ENCODE data around the gene PITPNM1. TPM values are rescaled to one million over a fixed set of nuclear protein-coding genes. Genes with fewer than 3 reads are reported as not detected.

The PITPNM1 gene
- total RNA-seq, 1 donor from 2014 or later: 16.4 TPM

DNA sequence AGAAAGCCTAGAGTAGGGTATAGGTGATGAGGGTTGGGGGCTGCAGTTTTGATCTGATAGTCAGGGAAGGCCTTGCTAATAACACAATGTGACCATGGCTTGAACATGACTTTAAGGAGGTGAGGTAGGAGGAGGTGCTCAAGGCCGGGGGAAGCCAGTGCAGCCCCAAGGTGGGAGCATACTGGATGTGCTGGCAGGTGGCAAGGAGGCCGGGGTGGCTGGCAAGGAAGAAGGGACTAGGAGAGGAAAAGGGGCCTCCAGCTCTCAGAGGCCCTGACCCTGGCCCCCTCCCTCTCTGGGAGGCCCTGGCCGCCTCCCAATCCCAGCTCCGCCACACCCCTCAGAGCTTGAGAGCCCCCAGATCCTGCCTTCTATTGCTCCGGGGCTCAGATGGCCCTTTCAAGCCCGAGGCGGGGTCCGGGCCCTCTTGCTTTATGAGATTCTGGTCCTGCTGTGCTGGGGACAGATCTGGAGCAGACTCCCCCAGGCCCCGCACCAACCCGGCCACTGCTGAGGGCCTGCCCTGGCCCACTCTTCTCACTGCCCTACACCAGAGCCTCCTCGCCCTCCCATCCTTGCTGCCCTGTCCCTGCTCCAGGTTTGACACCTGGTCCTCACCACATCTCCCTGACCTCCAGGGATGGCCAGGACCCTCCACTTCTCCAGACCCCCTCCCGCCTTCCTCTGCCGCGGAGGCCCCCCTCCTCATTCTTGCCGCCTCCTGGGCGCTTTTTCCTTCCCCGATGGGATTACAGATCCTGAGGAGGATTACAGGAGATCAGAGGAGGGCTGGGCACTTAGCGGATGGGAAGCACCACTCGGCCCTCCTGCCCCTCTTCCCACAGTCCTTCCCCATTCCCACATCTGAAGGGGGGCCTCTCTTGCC, 1.8 kb downstream of the PITPNM1 start:
- DNase-seq (ENCODE audit: low read depth, low spot score): no peak

DNA sequence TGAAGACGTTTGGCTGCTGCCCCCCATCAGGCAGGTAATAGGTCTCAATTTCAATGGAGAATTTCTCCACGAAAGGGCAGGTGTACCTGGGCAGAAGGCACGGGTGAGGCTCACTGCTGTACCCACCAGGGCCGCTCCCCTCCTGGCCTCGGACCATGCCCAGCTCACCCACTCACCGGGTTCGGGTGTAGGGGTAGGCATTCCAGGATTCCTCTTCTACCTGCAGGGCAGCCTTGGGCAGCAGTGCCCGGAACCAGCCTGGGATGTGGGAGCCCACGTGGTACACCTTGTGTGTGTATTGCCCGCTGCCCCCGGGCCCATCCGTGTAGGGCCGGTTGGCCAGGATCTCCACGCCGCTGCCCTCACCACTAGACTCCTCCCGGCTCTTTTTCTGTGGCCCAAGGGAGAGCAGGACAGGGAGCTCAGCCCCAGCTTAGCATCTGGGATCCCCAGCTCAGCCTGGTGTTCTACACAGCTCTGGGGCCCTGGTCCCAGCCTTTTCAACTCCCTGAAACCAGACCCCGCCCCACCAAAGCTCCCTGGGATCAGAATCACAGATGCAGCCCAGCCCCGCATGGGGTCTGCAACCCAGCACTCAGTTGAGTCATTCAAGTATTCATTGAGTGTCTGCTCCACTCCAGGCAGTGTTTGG, 2.7 kb downstream of the PITPNM1 start:
- DNase-seq (ENCODE audit: low read depth, low spot score): no peak

DNA sequence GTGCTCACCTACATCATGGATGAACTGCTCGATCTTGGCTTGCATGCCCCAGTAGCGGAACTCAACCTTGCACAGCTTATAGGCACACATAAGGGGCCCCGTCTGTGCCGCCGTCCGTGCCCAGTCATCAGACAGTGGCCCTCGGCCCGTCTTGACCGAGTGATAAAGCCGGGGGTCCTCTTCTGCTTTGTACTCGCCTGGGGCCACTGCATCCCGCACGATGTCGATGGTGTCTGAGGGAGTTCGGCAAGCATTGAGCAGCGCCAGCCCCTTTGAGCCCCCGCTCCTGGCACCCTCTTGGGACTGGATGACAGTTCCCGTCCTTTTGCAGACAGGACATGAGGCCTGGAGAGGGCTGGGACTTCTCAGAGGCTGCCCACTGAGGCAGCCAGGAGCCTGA, 3.3 kb downstream of the PITPNM1 start:
- no peak for DNase-seq (ENCODE audit: low read depth, low spot score)

DNA sequence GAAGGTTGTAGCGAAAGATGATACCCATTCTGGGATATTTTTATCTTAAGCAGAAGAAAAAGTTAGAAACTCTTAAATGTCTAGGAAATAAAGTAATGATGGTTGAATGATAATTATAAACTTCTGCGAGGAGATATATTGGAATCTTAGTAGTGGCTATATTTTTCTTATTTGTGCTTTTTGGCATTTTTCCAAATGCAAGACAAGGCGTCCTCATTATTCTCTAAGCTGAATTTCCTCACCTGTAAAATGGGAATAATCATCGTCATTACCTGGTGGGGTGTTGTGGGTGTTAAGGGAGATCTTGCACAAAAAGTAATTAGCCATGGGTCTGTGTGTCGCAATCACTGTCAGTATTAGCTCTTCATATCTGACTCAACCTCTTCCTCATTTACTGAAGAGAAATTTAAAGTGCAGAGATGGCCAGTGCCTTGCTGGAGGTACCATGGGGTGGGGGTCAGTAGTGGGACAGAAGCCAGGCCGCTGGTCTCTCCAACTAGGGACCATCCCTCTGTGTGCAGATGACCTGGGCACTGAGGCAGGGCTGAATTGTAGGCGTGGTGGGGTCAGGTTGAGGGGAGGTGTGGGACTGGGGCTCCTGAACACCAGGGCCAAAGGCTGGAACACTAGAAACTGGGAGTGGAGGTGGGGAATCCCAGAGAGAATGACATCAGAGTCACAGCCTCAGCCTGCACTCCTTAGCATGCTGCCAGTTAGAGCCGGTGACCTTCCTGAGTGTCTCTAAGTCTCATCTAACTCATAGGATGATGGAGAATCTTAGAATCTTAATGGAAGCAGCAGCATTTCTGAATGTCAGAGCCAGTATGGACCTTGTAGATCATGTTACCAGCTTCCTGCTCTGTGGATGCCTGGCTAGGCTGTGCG, 4.1 kb downstream of the PITPNM1 start:
- DNase-seq (ENCODE audit: low read depth, low spot score): no peak

DNA sequence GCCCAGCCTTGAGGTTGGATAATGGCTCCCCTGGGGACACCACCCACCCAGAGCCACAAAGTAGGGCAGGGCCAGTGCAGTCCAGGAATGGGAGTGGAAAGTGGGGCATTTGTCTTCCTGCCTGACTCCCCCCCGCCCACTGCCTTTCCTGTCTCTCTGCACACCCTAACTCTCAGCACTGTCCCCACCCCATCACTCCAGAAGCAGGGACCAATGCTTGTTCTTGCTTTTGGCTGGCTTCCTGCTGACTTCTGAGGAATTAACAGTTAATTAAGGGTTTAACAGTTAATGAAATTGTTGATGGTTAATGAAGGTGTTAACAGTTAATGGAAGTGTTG, 4.7 kb downstream of the PITPNM1 start:
- no peak for DNase-seq (ENCODE audit: low read depth, low spot score)

DNA sequence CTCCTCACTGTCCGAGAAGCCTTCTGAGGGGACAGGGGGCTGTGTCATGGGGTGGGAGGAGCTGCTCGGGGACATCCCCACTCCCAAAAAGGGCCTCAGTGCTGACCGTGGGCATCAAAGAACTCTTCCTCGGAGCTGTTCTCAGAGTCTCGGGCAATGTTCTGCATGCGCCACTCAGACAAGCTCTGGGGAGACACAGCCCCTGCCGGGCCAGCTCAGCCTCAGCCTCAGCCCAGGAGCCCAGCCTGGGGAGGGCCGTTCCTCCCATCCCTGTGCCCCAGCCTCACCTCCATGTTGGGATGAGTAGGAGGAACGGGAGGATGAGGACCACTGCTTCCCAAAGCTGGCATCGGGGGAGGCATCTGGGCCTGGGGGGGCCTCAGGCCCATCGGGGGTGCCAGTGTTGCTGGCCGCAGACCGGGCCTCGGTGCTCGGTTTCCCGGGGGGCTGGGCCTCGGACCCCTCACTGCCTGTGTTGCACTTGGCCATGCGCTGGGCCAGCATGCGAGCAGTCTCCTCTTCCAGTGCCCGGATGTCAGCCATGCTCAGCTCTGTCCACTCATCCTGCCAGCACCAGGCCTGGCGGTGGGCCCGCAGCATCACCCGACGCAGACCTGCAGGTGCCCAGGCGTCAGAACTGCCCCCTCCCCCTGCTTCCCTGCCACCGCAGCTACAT, 5.2 kb downstream of the PITPNM1 start:
- DNase-seq (ENCODE audit: low read depth, low spot score): no peak

DNA sequence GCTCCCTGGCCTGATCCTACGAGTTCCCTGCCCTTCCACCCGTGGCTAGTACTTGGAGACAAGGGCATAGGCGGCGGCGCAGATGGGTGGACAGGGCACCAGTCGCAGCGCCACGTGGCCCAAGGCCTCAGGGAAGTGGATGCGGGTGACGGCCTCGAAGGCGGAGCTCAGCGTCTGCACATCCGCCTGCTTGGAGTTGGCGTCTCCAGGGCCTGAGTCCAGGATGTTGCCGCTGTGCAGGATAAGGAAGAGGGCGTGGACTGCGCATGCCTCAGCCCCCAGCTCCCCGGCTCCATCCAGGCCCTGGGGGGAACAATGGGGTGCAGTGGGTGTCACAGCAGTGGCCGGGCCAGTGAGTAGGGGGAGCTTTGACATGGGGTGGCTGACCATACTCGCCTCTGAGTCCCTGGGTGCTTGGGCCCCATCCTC, 6.6 kb downstream of the PITPNM1 start:
- no peak for DNase-seq (ENCODE audit: low read depth, low spot score)

DNA sequence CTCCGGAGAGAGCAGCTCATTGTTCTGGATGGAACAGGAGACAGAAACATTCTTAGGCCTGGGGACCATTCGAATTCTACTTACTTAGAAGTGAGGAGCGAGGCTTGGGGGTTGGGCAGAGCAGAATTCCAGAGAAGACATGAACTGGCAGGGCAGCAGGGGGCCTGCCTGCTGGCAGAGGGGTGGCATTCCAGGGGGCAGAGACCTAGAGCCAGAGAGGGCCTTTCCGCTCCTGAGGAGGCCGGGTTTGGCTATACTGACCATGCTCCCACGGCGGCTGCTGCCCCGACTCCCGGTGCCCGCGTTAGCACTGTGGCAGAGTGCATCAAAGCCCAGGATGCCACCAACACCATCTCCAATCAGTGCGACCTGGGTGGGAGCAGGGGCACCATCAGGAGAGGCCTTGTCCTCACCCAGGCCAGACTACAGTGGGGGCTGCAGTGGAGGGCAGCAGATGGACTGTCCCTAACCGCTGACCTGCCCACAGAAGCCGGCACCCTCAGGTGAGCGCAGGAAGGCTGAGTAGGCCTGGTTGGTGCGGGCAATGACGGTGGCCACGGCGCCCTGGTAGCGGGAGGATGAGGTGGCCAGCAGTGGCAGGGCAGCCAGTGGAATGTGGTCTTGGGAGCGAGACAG, 7.4 kb downstream of the PITPNM1 start:
- DNase-seq (ENCODE audit: low read depth, low spot score): no peak

DNA sequence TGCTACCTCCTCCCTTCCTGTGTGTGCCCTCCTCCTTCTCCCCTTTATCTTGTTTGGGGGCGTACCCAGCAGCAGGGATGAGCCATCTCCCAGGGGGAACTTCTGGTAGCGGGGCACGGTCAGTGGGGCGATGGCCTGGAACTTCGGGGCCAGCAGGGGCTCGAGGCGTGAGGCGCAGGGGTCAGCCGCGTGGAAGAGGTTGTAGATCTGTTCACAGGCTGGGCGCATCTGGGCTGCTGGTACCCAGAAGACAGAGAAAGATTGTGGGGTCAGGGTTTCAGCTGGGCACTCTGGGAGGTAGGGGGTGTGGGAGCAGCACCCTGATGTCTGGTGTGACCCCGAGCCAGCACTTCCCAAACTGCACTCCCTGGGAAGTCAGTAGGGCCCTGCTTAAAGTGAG, 9.1 kb downstream of the PITPNM1 start:
- no peak for DNase-seq (ENCODE audit: low read depth, low spot score)

DNA sequence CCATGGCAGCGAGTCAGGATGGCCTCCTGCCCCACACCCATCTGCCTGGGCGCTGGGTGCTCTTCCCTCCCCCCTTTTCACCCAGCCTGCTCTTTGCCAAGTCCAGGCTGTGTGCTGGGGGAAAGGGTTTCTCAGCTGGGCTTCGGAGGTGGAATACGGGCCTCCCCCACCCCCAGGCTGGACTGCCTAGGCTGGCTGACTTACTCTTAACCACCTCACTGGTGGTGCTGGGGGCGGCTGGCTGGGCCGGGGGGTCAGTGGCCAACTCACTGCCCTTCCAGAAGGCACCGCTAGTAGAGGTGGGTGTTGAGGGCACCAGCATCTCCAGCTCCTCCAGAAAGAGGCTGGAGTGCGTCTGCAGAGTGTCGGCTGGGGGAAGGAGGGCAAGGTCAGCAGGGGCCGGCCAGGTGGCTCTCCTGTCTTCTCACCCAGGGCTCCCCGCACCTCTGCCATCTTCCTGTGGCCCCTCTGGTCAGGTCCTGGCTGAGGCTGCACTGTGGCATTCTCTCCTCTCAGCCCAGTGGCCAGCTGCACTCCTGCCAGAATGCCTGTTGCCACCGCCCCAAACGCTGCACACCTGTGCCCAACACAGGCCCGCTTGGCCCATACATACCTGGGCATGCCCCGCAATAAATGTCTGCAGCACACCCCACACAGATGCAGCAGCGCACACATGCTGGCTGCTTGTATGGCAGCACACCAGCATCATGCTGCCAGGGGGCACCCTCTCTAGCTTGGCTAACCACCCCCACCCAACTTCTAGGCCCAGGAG, 9.7 kb downstream of the PITPNM1 start:
- no peak for DNase-seq (ENCODE audit: low read depth, low spot score)

DNA sequence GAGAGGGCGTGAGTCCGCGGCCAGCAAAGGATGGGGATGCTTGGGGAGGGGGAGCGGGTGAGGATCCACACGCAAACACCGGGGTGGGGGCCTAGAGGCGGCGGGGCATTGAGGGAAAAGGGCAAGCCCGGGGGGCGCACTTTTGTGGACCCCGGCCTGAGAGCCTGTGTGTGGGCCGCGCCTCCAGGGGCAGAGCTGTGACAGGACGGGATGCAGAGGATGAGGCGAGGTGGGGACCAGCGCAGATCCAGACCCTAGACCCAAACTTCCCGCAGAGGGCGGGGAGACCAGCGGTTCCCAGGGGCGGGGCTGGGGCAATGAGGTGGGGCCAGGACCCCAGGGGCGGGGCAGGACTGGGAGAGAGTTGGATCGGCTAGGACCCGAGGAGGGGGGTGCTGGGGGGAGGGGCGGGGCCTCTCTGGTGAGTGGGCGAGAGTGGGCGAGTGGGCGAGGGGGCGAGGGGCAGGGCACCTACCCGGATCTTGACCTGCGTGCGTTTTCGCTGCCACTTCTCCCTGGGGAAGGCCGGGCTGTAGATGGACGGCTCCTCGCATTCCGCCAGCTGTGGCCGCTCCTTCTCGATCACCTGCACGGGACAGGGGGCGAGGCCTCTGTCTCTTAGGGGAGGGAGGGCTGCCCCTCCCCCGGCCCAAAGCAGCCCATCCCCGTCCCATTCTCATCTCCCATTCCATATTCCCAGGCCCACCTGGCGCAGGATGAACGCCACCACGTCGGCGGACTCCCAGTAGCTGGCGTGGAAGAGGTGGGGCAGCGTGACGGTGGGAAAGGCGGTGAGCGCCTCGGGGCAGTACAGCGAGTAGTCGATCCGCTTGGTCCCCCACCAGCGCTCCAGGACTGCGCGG, 10.6 kb downstream of the PITPNM1 start:
- DNase-seq (ENCODE audit: low read depth, low spot score): no peak

DNA sequence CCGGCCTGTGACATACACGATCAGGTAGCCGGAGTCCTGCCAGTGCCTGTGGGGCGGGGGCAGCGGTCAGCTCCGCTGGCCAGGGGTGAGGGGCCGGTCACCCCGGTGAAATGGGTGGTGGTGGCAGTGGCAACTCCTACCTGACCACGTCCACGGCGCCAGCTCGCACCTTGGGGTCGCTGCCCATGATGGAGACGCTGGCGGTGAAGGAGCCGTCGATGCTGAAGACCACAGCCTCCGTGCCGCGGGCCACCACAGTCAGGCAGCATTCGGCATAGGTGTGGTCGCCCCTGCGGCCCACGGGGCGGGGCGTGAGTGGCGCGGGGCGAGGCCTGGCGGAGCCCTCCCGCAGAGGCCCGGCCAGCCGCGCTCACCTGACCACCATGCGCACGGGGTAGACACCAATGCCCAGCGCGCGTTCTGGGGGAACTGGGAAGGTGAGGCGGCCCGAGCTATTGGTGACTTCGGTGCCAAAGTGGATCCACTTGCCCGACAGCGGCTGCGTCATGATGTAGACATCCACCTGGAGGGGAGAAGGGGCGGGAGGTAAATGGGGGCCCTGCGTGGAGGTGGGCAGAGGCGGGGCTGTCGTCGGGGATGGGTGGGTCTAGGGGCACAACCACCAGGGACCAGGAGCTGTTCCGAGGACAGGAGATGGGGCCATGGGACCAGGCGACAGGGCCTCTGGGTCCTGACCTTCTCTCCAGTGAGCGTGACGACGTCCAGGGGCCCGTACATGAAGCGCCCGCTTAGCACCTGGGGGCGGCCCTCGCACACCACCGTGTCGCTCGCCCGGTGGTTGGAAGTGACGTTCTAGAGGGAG, 11.4 kb downstream of the PITPNM1 start:
- no peak for DNase-seq (ENCODE audit: low read depth, low spot score)

DNA sequence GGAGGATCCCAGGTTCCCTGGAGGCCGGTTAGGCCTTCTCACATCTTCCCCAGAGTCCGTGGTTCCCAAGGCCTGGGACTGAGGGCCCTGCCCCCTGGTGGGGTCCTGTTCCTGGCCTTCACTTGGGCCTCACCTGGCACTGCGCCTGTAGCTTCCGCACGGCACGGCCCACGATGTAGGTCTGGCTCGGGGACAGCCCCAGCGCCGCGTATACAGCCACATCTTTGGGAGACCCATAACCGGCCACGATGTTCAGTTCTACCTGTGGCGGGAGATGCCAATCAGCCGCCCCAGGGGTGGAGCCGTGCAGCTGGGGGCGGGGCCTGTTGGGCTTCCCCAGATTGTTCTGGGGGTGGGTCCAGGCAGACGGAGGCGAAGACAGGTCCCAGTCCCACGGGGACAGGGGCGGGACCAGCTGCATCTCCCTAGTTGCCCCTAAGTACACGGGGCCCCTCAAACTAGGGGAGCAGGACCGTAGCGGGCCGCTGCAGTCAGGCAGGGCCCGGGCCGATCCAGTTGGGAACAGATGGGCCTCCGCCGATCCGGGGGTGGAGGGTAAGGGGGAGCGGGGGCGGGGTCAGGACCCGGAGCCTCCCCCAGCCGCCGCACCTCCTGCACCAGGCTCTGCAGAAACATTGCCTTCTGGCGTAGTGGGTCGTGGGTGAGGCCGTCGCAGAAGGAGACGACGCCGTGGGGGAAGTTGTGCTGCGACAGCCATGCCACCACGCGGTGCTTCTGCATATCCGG, 12.2 kb downstream of the PITPNM1 start:
- no peak for DNase-seq (ENCODE audit: low read depth, low spot score)

DNA sequence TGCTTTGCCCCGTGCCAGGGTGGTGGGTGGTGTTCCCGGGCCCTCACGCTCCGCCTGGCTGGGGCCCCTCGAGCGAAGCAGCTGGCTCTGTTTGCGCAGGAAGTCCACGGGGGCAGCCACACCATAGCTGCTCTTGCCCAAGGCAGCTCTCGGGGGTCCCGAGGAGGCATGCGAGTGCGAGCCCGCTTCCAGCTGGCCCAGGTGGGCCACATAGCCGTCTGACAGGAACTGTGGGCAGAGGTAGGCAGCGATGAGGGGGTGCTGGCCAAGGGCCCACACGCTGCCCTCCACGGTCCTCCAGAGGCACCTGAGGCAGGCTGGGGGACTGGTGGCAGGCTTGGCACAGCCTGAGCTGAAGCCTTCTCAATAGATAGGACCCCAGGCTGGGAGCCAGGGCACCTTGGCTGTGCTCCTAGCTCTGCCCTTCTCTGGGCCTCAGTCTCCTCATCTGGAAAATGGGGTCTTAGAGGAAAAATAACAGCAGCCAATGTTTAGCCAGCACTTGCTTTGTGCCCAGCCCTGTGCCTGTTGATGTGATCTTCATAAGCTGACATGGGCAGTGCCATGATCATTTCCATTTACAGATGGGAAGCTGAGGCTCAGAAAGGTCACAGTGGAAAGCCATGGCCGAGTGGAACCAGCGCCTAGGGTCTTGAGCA, 13.0 kb downstream of the PITPNM1 start:
- DNase-seq (ENCODE audit: low read depth, low spot score): no peak

DNA sequence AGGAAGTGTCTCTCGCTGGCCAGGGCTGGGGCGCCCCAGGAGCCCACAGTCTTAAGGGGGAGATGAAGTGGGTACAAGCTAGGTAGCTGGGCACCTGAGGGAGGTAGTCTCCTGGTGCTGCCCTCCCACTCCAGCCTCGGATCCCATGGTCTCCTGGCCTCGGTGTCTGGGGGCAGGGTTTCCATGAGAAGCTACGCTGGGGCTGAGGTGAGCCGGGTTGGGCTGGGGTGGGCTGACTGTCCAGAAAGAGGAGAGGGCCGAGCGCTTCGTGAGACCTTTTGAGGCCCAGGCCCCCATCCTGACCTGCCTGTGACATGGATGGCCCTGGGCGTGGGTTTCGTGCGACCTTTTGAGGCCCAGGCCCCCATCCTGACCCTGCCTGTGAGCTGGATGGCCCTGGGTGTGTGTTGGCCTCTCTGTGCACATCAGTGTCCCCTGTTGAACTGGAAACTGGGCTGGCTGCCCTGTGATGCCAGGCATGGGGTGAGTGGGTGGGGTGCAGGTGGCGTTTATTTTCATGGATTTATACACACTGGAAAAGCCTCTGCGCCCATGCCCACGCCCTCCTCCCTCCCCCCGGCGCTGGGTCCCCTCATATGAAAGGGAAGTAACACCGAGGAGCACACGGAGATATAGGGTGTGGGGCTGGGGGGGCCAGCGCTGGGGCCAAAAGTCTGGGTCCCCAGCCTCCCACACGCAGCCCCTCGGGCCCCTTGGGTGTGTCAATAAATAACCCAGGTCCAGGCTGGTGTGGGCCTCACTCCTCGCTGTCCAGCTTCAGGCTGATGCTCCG, 13.7 kb downstream of the PITPNM1 start:
- no peak for DNase-seq (ENCODE audit: low read depth, low spot score)

DNA sequence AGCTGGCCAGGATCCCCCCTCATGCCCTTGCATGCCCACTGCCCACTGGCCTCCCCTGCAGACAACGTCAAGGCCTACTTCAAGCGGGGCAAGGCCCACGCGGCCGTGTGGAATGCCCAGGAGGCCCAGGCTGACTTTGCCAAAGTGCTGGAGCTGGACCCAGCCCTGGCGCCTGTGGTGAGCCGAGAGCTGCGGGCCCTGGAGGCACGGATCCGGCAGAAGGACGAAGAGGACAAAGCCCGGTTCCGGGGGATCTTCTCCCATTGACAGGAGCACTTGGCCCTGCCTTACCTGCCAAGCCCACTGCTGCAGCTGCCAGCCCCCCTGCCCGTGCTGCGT, 14.5 kb downstream of the PITPNM1 start:
- DNase-seq (ENCODE audit: low read depth, low spot score): no peak
